ENCODE results near the gene RYR1.

Gene RYR1

DNA sequence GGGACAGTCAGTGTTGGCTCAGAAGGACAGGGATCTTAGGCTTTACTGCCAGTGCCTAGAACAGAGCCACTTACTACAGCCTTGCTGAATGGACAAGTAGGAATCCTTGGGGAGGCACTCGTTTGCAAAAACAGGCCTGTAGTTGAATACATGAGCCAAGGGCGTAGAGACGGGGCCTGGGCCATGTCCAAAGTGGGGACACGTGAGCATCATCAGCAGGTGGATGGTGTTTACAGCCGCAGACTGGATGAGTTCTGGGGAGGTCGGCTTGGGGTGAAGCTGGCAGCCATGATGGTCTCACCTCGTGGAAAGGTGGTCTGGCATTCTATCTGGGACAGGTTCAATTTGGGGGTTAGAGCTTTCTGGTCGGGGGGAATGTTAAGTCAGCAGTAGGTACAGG is 17.5 kb downstream of the RYR1 start:
- no peak for TF ChIP-seq ZFX (IDR thresholded peaks at IDR 0.05; ENCODE audit: borderline replicate concordance)
- no peak for TF ChIP-seq CTCF (IDR thresholded peaks at IDR 0.05)
- no peak overlapping the region for H3K27ac ChIP-seq

DNA sequence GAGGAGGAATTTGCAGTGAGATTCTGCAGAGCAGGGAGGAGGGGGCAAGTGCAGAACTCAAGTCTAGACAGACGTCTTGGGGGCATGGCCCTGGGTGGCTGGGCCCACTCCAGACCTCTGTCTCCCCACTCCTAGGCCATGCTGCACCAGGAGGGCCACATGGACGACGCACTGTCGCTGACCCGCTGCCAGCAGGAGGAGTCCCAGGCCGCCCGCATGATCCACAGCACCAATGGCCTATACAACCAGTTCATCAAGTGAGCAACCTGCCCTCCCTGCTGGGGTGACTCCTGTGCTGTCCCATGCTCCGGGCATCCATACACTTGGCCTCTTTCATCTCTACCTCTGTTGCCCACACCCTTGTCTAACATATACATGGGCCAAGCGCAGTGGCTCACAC is 18.1 kb downstream of the RYR1 start:
- no peak for TF ChIP-seq CTCF (IDR thresholded peaks at IDR 0.05)
- TF ChIP-seq ZFX (IDR thresholded peaks at IDR 0.05; ENCODE audit: borderline replicate concordance), result no peak

GRCh38 chr19:38452430-38453366 is 19.2 kb downstream of the RYR1 start:
- TF ChIP-seq CTCF (IDR thresholded peaks at IDR 0.05) (no peak), ZFX (IDR thresholded peaks at IDR 0.05; ENCODE audit: borderline replicate concordance) (no peak)
- H3K27ac ChIP-seq, result peak overlapping the region; percentile 34; the same call in 1 of the 2 replicates

More for the DNA sequence above, 18.1 kb downstream of the RYR1 start:
- H3K27ac ChIP-seq, result no peak overlapping the region

- TF ChIP-seq ZFX (IDR thresholded peaks at IDR 0.05; ENCODE audit: borderline replicate concordance) (no peak), CTCF (IDR thresholded peaks at IDR 0.05) (no peak)
- no peak overlapping the region for H3K27ac ChIP-seq
These were observed 20.1 kb downstream of the RYR1 start for GRCh38 chr19:38453596-38453995.

GRCh38 chr19:38455031-38455430 is 21.5 kb downstream of the RYR1 start:
- TF ChIP-seq ZFX (IDR thresholded peaks at IDR 0.05; ENCODE audit: borderline replicate concordance) (no peak), CTCF (IDR thresholded peaks at IDR 0.05) (no peak)
- H3K27ac ChIP-seq, result no peak overlapping the region

GRCh38 chr19:38457202-38457601 is 23.7 kb downstream of the RYR1 start:
- no peak for TF ChIP-seq CTCF (IDR thresholded peaks at IDR 0.05)
- TF ChIP-seq ZFX (IDR thresholded peaks at IDR 0.05; ENCODE audit: borderline replicate concordance), result no peak
- no peak overlapping the region for H3K27ac ChIP-seq

DNA sequence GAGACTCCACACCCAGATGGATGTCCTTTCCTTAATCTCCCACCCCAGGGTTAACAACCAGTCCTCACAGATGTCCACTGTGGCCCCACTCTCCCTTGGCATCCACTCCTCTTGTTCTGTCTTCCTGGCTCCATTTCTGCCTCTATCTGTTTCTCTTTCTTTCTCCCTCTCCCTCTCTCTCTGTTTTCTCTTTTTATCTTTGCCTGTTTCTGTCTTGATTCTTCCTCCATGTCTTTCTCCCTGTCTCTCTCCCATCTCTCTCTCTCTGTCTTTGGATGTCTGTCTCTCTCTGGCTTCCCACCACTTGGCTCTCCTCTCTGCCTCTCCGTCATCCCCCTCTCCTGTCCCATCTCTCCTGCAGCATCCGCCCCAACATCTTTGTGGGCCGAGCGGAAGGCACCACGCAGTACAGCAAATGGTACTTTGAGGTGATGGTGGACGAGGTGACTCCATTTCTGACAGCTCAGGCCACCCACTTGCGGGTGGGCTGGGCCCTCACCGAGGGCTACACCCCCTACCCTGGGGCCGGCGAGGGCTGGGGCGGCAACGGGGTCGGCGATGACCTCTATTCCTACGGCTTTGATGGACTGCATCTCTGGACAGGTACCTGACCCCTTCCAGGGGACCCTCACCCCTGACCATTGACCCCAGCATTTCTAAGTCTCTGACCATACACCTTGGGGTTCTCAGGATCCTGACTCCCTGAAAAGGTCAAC is 24.4 kb downstream of the RYR1 start:
- H3K27ac ChIP-seq, result no peak overlapping the region
- TF ChIP-seq ZFX (IDR thresholded peaks at IDR 0.05; ENCODE audit: borderline replicate concordance), result no peak
- no peak for TF ChIP-seq CTCF (IDR thresholded peaks at IDR 0.05)

Measured in 22Rv1 (cell line).